Epithelial cell of proximal tubule (primary cell): Measurements from ENCODE around the gene HNRNPA1L2. TPM values are rescaled to one million over a fixed set of nuclear protein-coding genes. Genes with fewer than 3 reads are reported as not detected.
A peak's percentile ranks its signal among the peaks of the same experiment; 100 is the strongest.

Experiments
- DNase-seq: peaks from one replicate; pipeline ENCODE4 v3.0.0-alpha.2; 2011; ENCODE audit warnings: low read depth
- H3K4me3 ChIP-seq: 2 replicates; pipeline ENCODE4 v1.5.1; 2011; ENCODE audit warnings: low read depth, mild to moderate bottlenecking, low read length
- CTCF ChIP-seq: conservative IDR thresholded peaks from 2 replicates; pipeline ENCODE4 v1.5.1; 2012; ENCODE audit warnings: low read depth, mild to moderate bottlenecking, low read length
- total RNA-seq: library from RNA; depleted of rRNA; stranded (reverse); fragments of >200 nt; gene quantifications from 2 replicates; pipeline ENCODE4 v1.2.3, GENCODE V29; 2015

The HNRNPA1L2 gene
- total RNA-seq, 1 donor from 2014 or later = 7.5 TPM

DNA sequence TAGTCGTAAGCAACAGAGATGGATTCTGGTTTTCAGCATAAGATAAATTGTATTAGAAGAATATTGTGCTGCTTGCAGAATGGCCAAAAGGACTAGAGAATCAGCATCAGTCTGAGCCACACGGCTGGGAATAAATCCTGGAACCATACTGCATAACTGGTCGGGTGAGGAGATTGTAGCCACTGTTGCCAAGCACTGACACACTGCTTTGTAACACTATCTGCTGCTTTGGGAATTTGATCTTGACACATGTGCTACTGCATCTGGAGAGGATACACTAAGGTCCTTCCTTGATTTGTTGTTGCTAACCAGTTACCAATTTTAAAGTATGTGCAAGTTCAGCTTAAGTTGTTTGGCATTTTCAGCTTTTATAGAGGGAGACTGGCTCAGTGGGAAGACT, 1.9 kb downstream of the HNRNPA1L2 start:
- no peak overlapping the region for H3K4me3 ChIP-seq
- TF ChIP-seq CTCF = no peak
- no peak for DNase-seq

DNA sequence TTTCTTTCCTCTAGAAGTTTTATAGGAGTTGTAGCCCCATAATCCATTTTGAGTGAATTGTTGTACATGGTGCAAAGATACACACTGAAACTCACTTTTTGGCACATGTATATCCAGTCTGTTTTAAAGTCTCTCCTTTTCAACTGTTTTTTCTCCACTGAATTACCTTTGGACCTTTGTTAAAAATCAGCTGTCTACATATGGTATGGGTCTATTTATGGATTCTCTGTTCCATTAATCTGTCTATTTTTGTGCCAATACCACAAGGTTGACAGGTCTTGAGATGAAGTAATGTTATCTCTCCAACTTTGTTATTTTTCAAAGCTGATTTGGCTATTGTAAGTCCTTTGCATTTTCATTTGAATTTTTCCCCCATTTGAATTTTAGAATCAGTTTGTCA, 4.7 kb downstream of the HNRNPA1L2 start:
- H3K4me3 ChIP-seq = no peak overlapping the region
- TF ChIP-seq CTCF = no peak

GRCh38 chr13:52650731-52651130, 8.5 kb downstream of the HNRNPA1L2 start:
- DNase-seq = no peak
- peak overlapping the region; percentile 98 for H3K4me3 ChIP-seq
- TF ChIP-seq CTCF = no peak

More for the DNA sequence above, 4.7 kb downstream of the HNRNPA1L2 start:
- DNase-seq = no peak

DNA sequence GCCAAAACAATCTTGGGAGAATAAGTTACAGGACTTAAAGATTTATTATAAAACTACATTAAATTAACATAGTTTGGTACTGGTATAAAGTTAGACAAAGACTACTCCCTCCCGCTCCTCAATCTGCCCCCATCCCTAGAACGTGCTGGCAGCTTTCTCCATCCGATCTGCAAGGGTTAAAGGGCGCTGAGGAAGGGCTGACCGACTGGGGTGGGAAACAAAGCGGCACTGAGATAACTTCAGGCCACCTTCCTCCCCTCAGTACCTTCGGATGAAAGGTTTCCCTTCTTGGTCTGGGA, 9.6 kb downstream of the HNRNPA1L2 start:
- peak; percentile 26 for DNase-seq
- H3K4me3 ChIP-seq = peak overlapping the region; percentile 98
- no peak for TF ChIP-seq CTCF

DNA sequence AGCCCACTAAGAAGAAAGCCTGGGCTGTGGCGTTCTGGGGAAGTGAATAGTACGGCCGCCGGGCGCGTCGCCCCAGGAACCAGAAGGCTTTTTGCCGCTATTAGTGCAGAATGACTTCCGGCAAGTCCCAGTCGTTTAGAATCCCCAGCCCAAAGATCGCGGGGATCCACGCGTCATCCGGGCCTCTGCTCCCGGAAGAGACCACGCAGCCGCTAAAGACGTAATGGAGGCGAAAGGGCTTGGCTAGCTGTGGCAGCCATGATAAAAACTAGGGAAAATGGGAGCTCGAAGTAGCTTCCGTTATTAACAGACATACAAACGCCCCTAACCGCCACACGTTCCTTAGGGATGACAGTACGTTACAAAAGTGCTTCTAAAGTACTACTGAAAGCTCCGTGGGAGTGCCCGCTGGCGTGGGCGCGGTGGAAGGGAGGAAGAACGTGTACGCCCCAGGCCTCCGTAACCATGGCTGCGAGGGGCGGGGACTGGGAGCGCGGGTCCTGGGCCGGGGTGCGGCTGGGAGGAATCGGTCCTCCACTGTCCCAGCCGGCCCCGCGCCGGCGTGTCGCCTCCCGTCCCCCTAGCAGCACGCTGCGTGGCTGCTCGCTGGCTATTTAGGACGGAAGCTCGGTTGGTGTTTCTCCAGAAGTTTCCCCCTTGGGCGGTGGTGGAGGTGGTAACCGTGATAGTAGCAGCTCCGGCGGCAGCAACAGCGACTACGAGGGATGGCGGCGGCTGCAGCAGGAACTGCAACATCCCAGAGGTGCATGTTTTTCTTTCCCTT, 10.2 kb downstream of the HNRNPA1L2 start, which contains the start of gene SUGT1:
Gene SUGT1, plus strand, starts transcription at position 641 of the 784 bp plus-strand sequence. Its CDS starts 85 bp downstream, at position 726.
- peak; percentile 82 for DNase-seq
- H3K4me3 ChIP-seq = peak within 1 kb of the TSS; percentile 98
- peak; percentile 63 for TF ChIP-seq CTCF

DNA sequence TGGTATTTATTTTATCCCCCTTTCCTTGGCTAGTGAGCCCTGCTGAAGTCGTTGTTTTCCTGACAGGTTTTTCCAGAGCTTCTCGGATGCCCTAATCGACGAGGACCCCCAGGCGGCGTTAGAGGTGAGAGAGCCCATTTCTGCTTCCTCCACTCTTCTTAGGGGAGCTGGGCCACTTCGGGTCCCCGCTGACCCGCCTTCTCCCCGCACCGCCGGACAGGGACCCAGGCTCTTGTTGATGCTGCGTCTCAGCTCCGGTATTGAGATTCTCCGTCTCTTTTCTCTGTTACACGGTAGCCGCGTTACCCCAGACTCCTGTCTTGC, 10.7 kb downstream of the HNRNPA1L2 start:
- TF ChIP-seq CTCF = no peak
- DNase-seq = no peak
- peak overlapping the region; percentile 98 for H3K4me3 ChIP-seq

GRCh38 chr13:52659340-52659739, 17.1 kb downstream of the HNRNPA1L2 start:
- no peak overlapping the region for H3K4me3 ChIP-seq
- no peak for DNase-seq
- no peak for TF ChIP-seq CTCF
